ENCODE results near the gene MOCS3. TPM values are rescaled to one million over a fixed set of nuclear protein-coding genes. Genes with fewer than 3 reads are reported as not detected.
A peak's percentile ranks its signal among the peaks of the same experiment; 100 is the strongest.

The MOCS3 gene
- total and polyA plus RNA-seq, 2 of the 4 experiments (the other 2 are of a cell fraction), result 3.3 to 9.9 TPM

DNA sequence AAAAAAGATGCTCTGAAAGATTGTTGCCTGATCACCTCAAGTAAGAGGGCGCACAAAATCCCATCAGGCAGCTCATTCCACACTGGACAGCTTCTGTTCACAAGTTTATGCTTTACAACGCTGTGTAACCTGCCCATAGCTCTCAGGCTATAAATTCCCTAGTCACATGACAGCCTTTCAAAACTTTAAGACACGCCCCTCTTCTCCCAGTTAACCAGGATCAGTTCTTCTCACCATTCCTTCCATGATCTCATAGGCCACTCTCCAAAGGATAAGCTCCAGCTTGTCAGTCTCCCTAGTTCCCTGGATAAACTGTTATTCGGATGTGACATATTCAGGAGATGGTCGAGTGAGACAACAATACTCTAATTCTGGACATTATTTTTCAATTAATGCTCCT lies 42.4 kb upstream of the MOCS3 start:
- in situ Hi-C loops (cut with MboI; ENCODE audit: low sequenced_read_pairs), result no loop called here
- POLR2A ChIA-PET (ENCODE audit: unreplicated experiment), result no interaction called here

More for the DNA sequence above, 42.4 kb upstream of the MOCS3 start:
- Histone ChIP-seq H3K18ac (ENCODE audit: low read depth, low read length) (no peak overlapping the region), H3K4me3 (ENCODE audit: insufficient read depth, low read depth, low read length) (no peak overlapping the region), H2AFZ (replicated peaks; ENCODE audit: low read length, poor library complexity) (no peak overlapping the region), H4K20me1 (ENCODE audit: insufficient read depth, low read length) (peaks cover 96% of the 10 kb centered on the region), H2BK120ac (ENCODE audit: low read depth, low read length) (no peak overlapping the region), H2BK15ac (ENCODE audit: low read depth, low read length) (no peak overlapping the region), H4K5ac (ENCODE audit: low read depth, low read length) (no peak overlapping the region), H3K36me3 (ENCODE audit: control insufficient read depth, insufficient read depth, low read length) (0 out of 2 replicates have a peak, but pooled peaks cover 2% of the 10 kb centered on the region), H2BK20ac (ENCODE audit: low read depth, low read length) (no peak overlapping the region), H3K4me2 (ENCODE audit: low read depth, low read length) (no peak overlapping the region), H3K9ac (ENCODE audit: low read depth, low read length) (no peak overlapping the region), H3K14ac (replicated peaks; ENCODE audit: low read depth, low read length) (no peak overlapping the region), H3K56ac (ENCODE audit: extremely low read depth, insufficient read depth, low read length) (no peak overlapping the region), H3K4ac (ENCODE audit: low read depth, low read length) (no peak overlapping the region), H3K27me3 (ENCODE audit: control insufficient read depth, insufficient read depth, low read length) (no peaks in the 10 kb centered on the region), H3K4me1 (ENCODE audit: control insufficient read depth, insufficient read depth, low read length) (peaks cover 28% of the 10 kb centered on the region), H2AK5ac (ENCODE audit: low read depth, low read length) (no peak overlapping the region), H4K91ac (ENCODE audit: insufficient read depth, low read depth, low read length) (no peak overlapping the region), H2AK9ac (replicated peaks; ENCODE audit: low read depth, low read length, poor library complexity) (no peak overlapping the region), H3K27ac (ENCODE audit: insufficient read depth, low read length) (no peak overlapping the region), H3K79me1 (ENCODE audit: low read depth in 1 of 2, low read length in 2 of 2) (peaks cover 7 to 68% of the 10 kb centered on the region in 2 experiments; a peak in 3 of 4 replicates), H3K9me1 (ENCODE audit: insufficient read depth, low read length) (peaks cover 23% of the 10 kb centered on the region), H3K9me3 (ENCODE audit: control insufficient read depth, insufficient read depth, low read length) (no peaks in the 10 kb centered on the region), H3K23ac (ENCODE audit: low read depth, low read length) (no peak overlapping the region), H2BK5ac (ENCODE audit: low read depth, low read length, poor library complexity, severe bottlenecking) (no peak overlapping the region), H4K8ac (ENCODE audit: low read depth in 2 of 2, low read length in 2 of 2) (no peak overlapping the region)
- DNase-seq, result peak; percentile 61
- TF ChIP-seq, protein P1, sequence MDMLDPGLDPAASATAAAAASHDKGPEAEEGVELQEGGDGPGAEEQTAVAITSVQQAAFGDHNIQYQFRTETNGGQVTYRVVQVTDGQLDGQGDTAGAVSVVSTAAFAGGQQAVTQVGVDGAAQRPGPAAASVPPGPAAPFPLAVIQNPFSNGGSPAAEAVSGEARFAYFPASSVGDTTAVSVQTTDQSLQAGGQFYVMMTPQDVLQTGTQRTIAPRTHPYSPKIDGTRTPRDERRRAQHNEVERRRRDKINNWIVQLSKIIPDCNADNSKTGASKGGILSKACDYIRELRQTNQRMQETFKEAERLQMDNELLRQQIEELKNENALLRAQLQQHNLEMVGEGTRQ (IDR thresholded peaks at IDR 0.05; ENCODE audit: low read depth, low read length), result peak; percentile 68
- no peak for TF ChIP-seq NFE2L2 (IDR thresholded peaks at IDR 0.05; ENCODE audit: low read depth, low read length)
- no TSS peak for BruUV-seq (replicated peaks)
- 50% methylated on average over 2 of the region's 5 CpGs; no CpG with 5 or more reads in 1 of the 2 experiments for WGBS, 2 experiments (ENCODE audit: extremely low coverage in 2 of 2, insufficient read length in 1 of 2)
- dilution Hi-C loops (cut with HindIII; ENCODE audit: low sequenced_read_pairs, unreplicated experiment), result loop anchor here (25.0 kb wide), 1 partner anchor 104 kb away; no protein-coding TSS in a partner anchor
- peak; percentile 15; the same call in 1 of the 2 replicates for ATAC-seq (ENCODE audit: low read depth)
- intact Hi-C loops (cut with micrococcal nuclease), result no loop called here
- CTCF ChIA-PET, result interaction anchor here (0.8 to 2.0 kb wide), 2 partner anchors 13 to 122 kb away, joined by 4 to 5 read pairs; partner anchors contain the start of gene BCAS4
